GM18505 (cell line): ENCODE results near the gene TBX19.

Source experiments
- ATAC-seq: cut with Tn5 transposase; IDR thresholded peaks from one replicate; pipeline ENCODE4 v1.9.1; 2021; ENCODE audit not compliant: unreplicated experiment
- POLR2A ChIP-seq: IDR thresholded peaks from 4 replicates; pipeline ENCODE4 v1.6.1; 2011; ENCODE audit warnings: borderline replicate concordance; ENCODE audit not compliant: insufficient read depth, insufficient read length; ENCODE audit errors: extremely low read depth

TBX19 gene

DNA sequence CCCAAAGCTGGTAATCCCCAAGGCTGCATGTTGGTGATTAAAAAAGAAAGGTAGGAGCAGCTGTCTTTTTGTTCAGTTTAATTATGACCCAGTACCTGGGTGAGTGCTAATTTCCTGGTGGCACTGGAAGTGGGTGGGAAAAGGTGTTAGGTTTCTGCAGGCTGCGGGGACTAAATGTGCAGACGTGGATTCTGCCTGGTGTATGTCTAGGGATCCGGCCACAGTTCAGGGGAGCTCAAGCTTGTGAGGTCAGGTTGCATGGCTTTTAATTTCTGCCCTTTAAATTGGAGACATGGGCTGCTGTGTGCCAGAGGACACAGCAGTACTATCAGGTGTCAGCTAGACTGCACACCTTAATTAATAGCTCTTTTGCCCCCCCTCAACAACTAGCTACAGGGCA lies 20.3 kb upstream of the TBX19 start:
- ATAC-seq = no peak
- no peak for TF ChIP-seq POLR2A

DNA sequence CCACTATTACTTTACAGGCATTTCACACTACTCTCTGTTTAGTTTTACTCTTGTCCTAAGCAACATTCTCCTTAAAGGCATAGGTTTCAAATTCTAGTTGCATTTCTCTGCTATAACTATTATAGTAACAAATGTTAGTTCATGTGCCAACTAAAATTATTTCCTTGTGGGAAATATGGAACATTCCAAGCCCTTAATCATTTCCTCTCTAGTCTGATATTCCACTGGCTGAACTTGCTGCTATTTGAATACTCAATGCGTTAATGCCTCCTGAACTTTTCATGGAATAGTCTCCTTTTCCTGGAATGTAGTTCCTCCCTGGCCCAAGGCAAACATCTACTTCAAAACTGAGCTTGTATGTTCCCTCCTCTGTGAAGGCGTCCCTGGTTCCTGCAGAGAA lies 19.3 kb upstream of the TBX19 start:
- TF ChIP-seq POLR2A = no peak
- ATAC-seq = no peak

DNA sequence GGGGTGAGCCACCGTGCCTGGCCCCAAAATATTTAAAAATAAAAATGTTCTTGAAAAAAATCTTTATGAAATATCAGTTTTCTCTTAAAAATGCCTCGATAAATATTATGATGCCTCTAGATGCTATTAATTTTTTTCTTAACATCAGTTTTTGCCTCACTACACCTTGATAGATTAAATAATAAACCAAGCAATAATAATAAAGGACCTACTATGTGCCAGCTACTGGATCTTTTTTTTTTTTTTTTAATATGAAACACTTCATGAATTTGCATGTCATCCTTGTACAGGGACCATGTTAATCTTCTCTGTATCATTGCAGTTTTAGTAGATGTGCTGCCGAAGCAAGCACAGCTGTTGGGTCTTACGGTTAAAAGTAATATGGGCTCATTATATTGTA lies 17.5 kb upstream of the TBX19 start:
- TF ChIP-seq POLR2A = no peak
- ATAC-seq = no peak

DNA sequence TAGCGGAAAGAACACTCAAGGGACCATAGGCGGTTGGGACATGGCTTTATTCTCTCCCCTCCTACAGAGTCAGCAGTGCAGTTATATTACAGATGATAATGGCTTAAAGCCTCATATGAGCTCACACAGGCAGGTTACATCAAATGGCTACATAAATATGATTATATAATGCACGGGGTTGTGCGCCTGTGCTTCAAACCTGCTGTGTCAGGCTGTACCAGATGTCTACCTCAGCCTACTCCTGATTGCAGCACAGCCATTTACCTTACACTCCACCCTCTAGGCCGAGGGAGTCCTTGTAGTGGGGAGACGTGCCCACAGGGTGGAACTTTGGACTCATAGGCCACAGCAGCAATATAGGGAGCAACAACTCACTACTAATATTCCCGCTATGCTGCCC lies 16.4 kb upstream of the TBX19 start:
- no peak for ATAC-seq
- no peak for TF ChIP-seq POLR2A

DNA sequence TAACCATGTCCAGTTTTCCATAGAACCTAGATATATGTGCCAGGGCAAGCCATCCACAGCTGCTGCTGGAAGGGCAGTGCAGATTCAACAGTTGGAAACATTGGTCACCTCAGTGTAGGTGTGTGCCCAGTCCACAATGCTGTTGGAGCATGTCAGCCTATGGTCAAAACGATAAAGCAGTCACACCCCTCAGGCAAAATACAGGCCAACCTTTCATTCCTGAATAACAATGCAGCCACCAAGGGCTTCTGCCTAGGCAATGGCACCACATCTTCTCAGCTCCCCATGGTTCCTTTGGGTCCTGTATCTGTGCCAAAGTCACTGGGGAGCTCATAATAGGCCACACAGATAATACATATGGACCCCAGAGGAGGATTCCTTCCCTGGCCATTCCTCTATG lies 15.1 kb upstream of the TBX19 start:
- ATAC-seq = no peak
- TF ChIP-seq POLR2A = no peak

DNA sequence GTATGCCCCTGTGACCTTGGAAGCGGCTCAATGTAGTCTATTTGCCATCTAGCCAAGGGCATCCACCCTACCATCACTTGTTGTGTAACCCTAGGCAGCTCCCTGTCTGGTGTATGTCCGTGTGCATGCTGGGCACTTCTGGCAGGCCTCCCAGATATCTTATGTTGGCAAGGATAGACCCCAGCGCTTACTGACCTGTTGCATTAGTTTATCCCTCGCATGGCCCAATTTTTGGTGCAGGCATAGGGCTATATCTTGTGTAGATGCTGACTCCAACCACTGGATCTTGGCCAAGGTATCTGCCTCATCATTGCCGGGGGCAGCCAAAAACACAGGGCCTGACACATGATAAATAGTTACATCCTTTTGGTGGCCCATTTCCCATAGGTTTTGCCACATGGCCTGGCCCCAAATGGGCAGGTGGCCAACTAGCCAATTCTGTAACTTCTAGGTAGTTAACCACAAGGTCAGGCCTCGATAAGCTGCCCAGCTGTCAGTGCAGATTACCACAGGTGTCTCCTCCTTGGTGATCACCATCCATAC lies 14.0 kb upstream of the TBX19 start:
- TF ChIP-seq POLR2A = no peak
- ATAC-seq = no peak

DNA sequence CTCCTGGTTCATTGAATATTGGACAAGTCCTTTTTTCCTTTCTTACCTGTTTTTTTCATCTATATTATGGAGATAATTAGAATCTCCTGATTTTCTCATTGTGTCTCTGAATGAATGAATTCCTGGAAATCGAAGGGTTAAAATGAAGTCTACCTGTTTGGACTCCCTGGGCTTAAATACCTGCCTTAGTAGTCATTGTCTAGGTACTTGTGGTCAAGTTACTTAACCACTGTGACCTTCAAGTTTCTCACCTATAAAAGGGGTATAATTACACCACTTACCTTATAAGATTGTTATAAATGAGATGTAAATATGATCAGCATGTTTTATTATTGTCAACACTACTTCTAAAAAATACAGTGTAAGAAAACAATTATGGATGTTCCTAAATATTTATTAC lies 9.0 kb upstream of the TBX19 start:
- TF ChIP-seq POLR2A = no peak
- no peak for ATAC-seq

DNA sequence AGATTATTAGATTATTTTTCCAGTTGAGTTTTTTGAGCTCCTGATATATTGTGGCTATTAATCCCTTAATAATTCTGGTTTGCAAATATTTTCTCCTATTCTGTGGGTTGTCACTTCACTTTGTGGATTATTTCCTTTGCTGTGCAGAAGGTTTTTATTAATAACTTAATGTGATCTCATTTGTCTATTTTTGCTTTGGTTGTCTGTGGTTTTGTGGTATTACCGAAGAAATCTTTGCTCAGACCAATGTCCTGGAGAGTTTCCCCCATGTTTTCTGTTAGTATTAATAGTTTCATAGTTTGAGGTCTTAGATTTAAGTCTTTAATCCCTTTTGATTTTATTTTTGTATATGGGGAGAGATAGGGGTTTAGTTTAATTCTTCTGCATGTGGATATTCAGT lies 7.1 kb upstream of the TBX19 start:
- no peak for TF ChIP-seq POLR2A
- ATAC-seq = no peak

DNA sequence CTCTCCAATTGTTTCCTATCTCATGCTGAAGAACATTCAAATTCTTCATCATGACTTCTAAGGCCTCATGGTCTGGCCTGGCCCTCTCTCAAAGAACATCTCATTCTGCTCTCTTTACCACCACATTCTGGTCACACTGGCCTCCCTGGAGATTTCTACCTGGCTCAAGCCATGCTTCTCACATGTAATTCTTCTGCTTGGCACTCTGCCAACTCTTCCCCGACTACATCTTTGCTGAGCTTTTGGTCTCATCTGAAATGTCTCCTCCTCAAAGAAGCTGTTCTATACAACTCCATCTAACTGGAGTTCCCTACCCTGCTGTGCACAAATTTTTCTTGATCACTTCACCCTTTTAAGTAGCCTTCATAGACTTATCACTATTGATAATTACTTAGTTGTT lies 1.4 kb upstream of the TBX19 start:
- no peak for ATAC-seq
- no peak for TF ChIP-seq POLR2A

DNA sequence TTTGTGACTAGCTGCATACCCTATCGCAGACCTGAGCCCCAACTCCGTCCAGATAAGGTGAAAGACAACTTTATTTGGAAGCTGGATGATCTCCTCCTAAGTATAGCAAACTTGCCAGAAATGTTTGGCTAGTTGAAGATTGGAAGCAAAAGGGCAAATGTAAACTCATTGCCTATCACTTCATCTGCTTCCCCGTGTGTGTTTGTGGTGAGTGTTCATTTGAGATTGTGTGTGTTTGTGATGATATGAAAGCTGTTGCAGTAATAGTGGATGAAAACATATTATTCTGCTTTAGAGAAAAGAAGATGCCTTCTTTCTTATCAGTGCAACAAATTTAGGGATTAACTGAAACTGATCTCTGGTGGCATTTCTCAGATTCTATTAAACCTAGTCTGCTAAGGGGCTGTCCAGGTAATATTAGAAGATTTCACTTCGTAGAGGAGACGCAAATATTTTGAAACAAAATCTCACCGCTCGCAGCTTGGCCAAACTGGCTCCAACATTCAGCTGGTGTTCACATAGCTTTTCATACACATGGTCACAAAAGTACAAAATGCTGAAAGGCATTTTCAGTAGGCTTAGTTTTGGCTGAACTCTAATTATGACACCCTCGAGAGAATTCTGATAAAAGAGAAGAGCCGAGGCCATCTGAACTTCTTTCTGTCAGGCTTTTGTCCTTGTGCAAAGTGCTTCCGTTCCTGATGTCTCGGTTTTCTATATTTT lies 1.1 kb downstream of the TBX19 start:
- TF ChIP-seq POLR2A = no peak
- ATAC-seq = no peak

DNA sequence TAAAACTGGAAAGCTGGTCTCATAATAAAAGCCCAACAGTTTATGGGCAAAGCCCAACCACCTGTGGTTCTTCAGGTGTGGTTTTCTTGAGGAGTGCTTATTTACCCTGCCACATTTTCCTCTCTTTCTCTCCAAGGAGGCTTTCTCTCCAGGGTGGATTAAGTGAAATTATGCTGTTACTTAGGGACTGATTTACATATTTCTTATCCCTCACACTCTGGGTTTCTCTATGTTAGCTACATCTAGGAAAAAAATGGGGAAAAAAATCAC lies 4.8 kb downstream of the TBX19 start:
- no peak for TF ChIP-seq POLR2A
- no peak for ATAC-seq

DNA sequence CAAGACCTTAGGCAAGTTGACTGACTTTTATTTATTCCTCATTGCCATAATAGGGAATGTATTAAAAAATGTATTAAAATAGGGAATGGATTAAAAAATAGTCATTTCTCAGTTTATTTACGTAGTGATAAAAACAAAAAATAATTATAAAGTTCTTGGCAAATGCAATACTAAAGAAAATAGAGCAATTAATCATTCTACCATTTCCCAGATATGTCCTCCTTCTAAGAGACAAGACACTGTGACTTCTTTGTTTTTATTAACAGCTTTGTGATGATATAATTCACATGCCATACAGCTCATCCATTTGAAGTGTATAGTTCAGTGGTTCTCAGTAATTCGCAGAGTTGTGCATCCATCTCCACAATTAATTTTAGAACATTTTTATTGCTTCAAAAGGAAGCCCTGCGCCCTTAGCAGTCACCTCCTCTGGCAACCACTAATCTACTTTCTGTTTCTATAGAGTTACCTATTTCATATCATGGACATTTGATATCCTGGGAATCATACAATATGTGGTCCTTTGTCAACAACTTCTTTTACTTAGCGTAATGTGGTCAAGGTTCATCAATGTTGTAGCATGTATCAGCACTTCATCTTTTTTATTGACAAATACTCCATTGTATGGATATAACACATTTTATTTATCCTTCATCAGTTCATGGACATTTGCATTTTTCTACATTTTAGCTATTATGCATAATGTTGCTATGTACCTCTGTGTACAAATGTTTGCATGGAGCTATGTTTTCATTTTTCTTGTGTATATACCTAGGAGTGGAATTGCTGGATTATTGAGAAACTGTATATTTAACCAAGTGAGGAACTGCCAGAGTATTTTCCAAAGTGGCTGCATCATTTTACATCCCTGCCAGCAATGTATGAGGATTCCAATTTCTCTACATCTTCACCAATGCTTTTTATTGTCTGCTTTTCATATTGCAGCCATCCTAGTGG lies 5.6 kb downstream of the TBX19 start:
- no peak for TF ChIP-seq POLR2A
- ATAC-seq = no peak

DNA sequence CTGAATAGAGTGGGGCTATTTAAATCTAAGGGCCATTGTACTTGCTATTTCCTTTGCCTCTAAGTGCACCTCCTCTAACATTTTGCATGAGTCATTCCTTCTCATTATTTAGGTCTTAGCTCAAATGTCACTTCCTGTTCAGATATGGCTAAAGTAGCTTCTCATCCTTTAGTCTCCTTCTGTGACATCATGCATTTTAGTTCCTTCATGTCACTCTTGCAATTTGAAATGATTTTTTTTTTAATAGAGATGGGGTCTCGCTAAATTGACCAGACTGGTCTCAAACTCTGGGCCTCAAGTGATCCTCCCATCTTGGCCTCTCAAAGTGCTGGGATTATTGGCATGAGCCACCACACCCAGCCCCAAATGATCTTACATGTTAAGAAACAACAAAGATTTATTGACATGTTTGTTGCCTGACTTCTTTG lies 6.6 kb downstream of the TBX19 start:
- ATAC-seq = no peak
- no peak for TF ChIP-seq POLR2A
